WTC11 (cell line): ENCODE results near the gene PLXND1. TPM values are rescaled to one million over a fixed set of nuclear protein-coding genes. Genes with fewer than 3 reads are reported as not detected.

Experiments used
- ATAC-seq: fragments of 200-7000 bp; cut with Tn5 transposase; 2 replicates; pipeline ENCODE4 v1.10.0; 2021; ENCODE audit warnings: mild to moderate bottlenecking, moderate library complexity
- CTCF ChIA-PET: fragments of 300-600 bp; sonication (Branson Sonifier 250); formaldehyde crosslinking; loops from one replicate; lab custom pipeline; 2021; ENCODE audit warnings: antibody characterized with exemption; lab: Charles Lee
- POLR2A ChIA-PET: fragments of 350-600 bp; sonication (Branson Sonifier 250); formaldehyde crosslinking; loops from one replicate; lab custom pipeline; 2021; ENCODE audit warnings: antibody characterized with exemption; lab: Charles Lee
- DNase-seq: peaks from one replicate; pipeline ENCODE4 v3.0.0; 2021; ENCODE audit warnings: low spot score
- H3K27ac Mint-ChIP-seq: 2 replicates; pipeline ENCODE4 v1.8.0; 2021; ENCODE audit warnings: mixed read lengths
- H3K27me3 Mint-ChIP-seq: 2 replicates; pipeline ENCODE4 v1.8.0; 2021; ENCODE audit warnings: low read depth, mild to moderate bottlenecking, moderate library complexity, mixed read lengths
- H3K36me3 Mint-ChIP-seq: 2 replicates; pipeline ENCODE4 v1.8.0; 2021; ENCODE audit warnings: mixed read lengths
- H3K4me1 Mint-ChIP-seq: 2 replicates; pipeline ENCODE4 v1.8.0; 2022; ENCODE audit warnings: mixed read lengths
- H3K4me3 Mint-ChIP-seq: 2 replicates; pipeline ENCODE4 v1.8.0; 2021; ENCODE audit warnings: mild to moderate bottlenecking, moderate library complexity, mixed read lengths
- H3K9me3 Mint-ChIP-seq: 2 replicates; pipeline ENCODE4 v1.8.0; 2021; ENCODE audit warnings: mixed read lengths
- ATF6 ChIP-seq: sonication (generic); formaldehyde crosslinking; IDR thresholded peaks from 2 replicates; pipeline ENCODE4 v1.8.1; 2023; ENCODE audit warnings: mild to moderate bottlenecking, missing genetic modification reagents
- ERG ChIP-seq: fragments of 250-450 bp; sonication (Bioruptor Pico); IDR thresholded peaks from 2 replicates; pipeline ENCODE4 v1.8.0; 2021; ENCODE audit warnings: mild to moderate bottlenecking
- HMGA2 ChIP-seq: fragments of 250-450 bp; sonication (Bioruptor Pico); IDR thresholded peaks from 2 replicates; pipeline ENCODE4 v1.4.0; 2021; ENCODE audit warnings: mild to moderate bottlenecking, moderate library complexity
- MYBL2 ChIP-seq: sonication (generic); formaldehyde crosslinking; IDR thresholded peaks from 2 replicates; pipeline ENCODE4 v1.8.1; 2023; ENCODE audit warnings: mild to moderate bottlenecking, moderate library complexity, missing genetic modification reagents
- NFE2L1 ChIP-seq: sonication (generic); formaldehyde crosslinking; IDR thresholded peaks from 2 replicates; pipeline ENCODE4 v1.8.1; 2023; ENCODE audit warnings: missing genetic modification reagents
- NFYB ChIP-seq: sonication (generic); formaldehyde crosslinking; conservative IDR thresholded peaks from 2 replicates; pipeline ENCODE4 v1.8.0; 2022; ENCODE audit warnings: low read depth, missing genetic modification reagents
- NR3C1 ChIP-seq: sonication (generic); formaldehyde crosslinking; conservative IDR thresholded peaks from 2 replicates; pipeline ENCODE4 v1.8.1; 2023; ENCODE audit warnings: low read depth, mild to moderate bottlenecking, missing genetic modification reagents
- PRRX2 ChIP-seq: fragments of 250-450 bp; sonication (Bioruptor Pico); IDR thresholded peaks from 2 replicates; pipeline ENCODE4 v1.8.0; 2021; ENCODE audit warnings: mild to moderate bottlenecking
- SMAD3 ChIP-seq: sonication (generic); formaldehyde crosslinking; IDR thresholded peaks from 2 replicates; pipeline ENCODE4 v1.8.0; 2022; ENCODE audit warnings: missing genetic modification reagents, mild to moderate bottlenecking, borderline replicate concordance
- ZBTB21 ChIP-seq: sonication (generic); formaldehyde crosslinking; IDR thresholded peaks from 2 replicates; pipeline ENCODE4 v1.8.1; 2023; ENCODE audit warnings: mild to moderate bottlenecking, missing genetic modification reagents, borderline replicate concordance
- ZMAT4 ChIP-seq: fragments of 250-450 bp; sonication (Bioruptor Pico); IDR thresholded peaks from 2 replicates; pipeline ENCODE4 v1.9.0; 2021; ENCODE audit warnings: mild to moderate bottlenecking
- ZNF219 ChIP-seq: sonication (generic); formaldehyde crosslinking; IDR thresholded peaks from 2 replicates; pipeline ENCODE4 v1.8.0; 2023; ENCODE audit warnings: missing genetic modification reagents, mild to moderate bottlenecking, borderline replicate concordance
- ZNF396 ChIP-seq: fragments of 250-450 bp; sonication (Bioruptor Pico); IDR thresholded peaks from 2 replicates; pipeline ENCODE4 v1.8.0; 2021; ENCODE audit warnings: mild to moderate bottlenecking, moderate library complexity, borderline replicate concordance
- ZNF671 ChIP-seq: fragments of 250-450 bp; sonication (Bioruptor Pico); IDR thresholded peaks from 2 replicates; pipeline ENCODE4 v1.8.0; 2021; ENCODE audit warnings: mild to moderate bottlenecking
- total RNA-seq: library from RNA; stranded (reverse); gene quantifications from 3 replicates; pipeline ENCODE4 v1.2.3, GENCODE V29; 2021
- TF ChIP-seq, protein P1 (sequence below): sonication (generic); formaldehyde crosslinking; IDR thresholded peaks from 2 replicates; pipeline ENCODE4 v1.8.0; 2023; ENCODE audit warnings: missing genetic modification reagents
- TF ChIP-seq, protein P2 (sequence below): sonication (generic); formaldehyde crosslinking; IDR thresholded peaks from 2 replicates; pipeline ENCODE4 v1.8.0; 2022; ENCODE audit warnings: missing genetic modification reagents
- TF ChIP-seq, protein P3 (sequence below): fragments of 250-450 bp; sonication (Bioruptor Pico); IDR thresholded peaks from 2 replicates; pipeline ENCODE4 v1.9.0; 2021; ENCODE audit warnings: mild to moderate bottlenecking
- TF ChIP-seq, protein P4 (sequence below): sonication (generic); formaldehyde crosslinking; IDR thresholded peaks from 2 replicates; pipeline ENCODE4 v1.8.0; 2023; ENCODE audit warnings: missing genetic modification reagents, mild to moderate bottlenecking, borderline replicate concordance

The PLXND1 gene
- total RNA-seq, 1 experiment from 2014 or later = 56.7 TPM

- TF ChIP-seq ZNF671 (CRISPR knock-in tag) = no peak
- no peak for TF ChIP-seq HMGA2 (CRISPR knock-in tag)
- no peak for TF ChIP-seq ZNF396
- TF ChIP-seq SMAD3 (CRISPR knock-in tag) = no peak
- no peak for TF ChIP-seq ZBTB21
- no peak for TF ChIP-seq ERG
Measured at GRCh38 chr3:129577925-129578786, 28.3 kb downstream of the PLXND1 start (continued).

DNA sequence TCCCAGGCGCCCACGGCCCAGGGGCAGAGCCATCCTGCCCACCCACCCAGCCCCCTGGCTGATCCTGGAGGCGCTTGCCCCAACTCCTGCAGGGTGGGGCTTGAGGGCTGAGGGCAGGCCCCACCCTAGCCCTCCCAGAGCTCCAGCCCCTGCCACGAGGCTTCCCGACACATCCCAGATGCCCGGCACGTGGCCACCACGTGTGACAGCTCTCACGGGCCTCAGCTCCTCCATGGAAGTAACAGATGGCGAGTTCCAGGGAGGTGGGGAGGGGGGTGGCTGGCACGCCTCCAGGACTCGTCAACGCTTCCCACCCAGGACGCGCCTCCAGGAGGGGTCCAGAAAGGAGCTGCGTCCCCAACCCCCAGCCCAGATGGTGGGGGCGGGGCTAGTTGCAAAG, 29.1 kb downstream of the PLXND1 start:
- Mint-ChIP-seq H3K4me3 (no peak overlapping the region), H3K4me1 (peaks cover 11% of the 10 kb centered on the region), H3K9me3 (no peaks in the 10 kb centered on the region), H3K27ac (no peak overlapping the region), H3K27me3 (no peaks in the 10 kb centered on the region), H3K36me3 (no peaks in the 10 kb centered on the region)
- ATAC-seq = no peak
- no peak for DNase-seq
- POLR2A ChIA-PET = no interaction called here
- CTCF ChIA-PET = interaction anchor here (0.6 to 2.3 kb wide), 4 partner anchors 19 to 87 kb away, joined by 3 to 12 read pairs (median 4); no protein-coding TSS in a partner anchor
- TF ChIP-seq, protein P1, sequence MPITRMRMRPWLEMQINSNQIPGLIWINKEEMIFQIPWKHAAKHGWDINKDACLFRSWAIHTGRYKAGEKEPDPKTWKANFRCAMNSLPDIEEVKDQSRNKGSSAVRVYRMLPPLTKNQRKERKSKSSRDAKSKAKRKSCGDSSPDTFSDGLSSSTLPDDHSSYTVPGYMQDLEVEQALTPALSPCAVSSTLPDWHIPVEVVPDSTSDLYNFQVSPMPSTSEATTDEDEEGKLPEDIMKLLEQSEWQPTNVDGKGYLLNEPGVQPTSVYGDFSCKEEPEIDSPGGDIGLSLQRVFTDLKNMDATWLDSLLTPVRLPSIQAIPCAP (CRISPR knock-in tag) = no peak
- TF ChIP-seq ATF6 (CRISPR knock-in tag) (no peak), ZMAT4 (CRISPR knock-in tag) (no peak), PRRX2 (CRISPR knock-in tag) (no peak), ZNF396 (no peak), ZNF219 (no peak), ERG (no peak), NFYB (CRISPR knock-in tag) (no peak), MYBL2 (no peak), NR3C1 (CRISPR knock-in tag) (no peak), NFE2L1 (CRISPR knock-in tag) (no peak)
- TF ChIP-seq, protein P2, sequence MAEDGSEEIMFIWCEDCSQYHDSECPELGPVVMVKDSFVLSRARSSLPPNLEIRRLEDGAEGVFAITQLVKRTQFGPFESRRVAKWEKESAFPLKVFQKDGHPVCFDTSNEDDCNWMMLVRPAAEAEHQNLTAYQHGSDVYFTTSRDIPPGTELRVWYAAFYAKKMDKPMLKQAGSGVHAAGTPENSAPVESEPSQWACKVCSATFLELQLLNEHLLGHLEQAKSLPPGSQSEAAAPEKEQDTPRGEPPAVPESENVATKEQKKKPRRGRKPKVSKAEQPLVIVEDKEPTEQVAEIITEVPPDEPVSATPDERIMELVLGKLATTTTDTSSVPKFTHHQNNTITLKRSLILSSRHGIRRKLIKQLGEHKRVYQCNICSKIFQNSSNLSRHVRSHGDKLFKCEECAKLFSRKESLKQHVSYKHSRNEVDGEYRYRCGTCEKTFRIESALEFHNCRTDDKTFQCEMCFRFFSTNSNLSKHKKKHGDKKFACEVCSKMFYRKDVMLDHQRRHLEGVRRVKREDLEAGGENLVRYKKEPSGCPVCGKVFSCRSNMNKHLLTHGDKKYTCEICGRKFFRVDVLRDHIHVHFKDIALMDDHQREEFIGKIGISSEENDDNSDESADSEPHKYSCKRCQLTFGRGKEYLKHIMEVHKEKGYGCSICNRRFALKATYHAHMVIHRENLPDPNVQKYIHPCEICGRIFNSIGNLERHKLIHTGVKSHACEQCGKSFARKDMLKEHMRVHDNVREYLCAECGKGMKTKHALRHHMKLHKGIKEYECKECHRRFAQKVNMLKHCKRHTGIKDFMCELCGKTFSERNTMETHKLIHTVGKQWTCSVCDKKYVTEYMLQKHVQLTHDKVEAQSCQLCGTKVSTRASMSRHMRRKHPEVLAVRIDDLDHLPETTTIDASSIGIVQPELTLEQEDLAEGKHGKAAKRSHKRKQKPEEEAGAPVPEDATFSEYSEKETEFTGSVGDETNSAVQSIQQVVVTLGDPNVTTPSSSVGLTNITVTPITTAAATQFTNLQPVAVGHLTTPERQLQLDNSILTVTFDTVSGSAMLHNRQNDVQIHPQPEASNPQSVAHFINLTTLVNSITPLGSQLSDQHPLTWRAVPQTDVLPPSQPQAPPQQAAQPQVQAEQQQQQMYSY (CRISPR knock-in tag) = no peak
- TF ChIP-seq, protein P3, sequence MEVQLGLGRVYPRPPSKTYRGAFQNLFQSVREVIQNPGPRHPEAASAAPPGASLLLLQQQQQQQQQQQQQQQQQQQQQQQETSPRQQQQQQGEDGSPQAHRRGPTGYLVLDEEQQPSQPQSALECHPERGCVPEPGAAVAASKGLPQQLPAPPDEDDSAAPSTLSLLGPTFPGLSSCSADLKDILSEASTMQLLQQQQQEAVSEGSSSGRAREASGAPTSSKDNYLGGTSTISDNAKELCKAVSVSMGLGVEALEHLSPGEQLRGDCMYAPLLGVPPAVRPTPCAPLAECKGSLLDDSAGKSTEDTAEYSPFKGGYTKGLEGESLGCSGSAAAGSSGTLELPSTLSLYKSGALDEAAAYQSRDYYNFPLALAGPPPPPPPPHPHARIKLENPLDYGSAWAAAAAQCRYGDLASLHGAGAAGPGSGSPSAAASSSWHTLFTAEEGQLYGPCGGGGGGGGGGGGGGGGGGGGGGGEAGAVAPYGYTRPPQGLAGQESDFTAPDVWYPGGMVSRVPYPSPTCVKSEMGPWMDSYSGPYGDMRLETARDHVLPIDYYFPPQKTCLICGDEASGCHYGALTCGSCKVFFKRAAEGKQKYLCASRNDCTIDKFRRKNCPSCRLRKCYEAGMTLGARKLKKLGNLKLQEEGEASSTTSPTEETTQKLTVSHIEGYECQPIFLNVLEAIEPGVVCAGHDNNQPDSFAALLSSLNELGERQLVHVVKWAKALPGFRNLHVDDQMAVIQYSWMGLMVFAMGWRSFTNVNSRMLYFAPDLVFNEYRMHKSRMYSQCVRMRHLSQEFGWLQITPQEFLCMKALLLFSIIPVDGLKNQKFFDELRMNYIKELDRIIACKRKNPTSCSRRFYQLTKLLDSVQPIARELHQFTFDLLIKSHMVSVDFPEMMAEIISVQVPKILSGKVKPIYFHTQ (CRISPR knock-in tag) = no peak
- TF ChIP-seq, protein P4, sequence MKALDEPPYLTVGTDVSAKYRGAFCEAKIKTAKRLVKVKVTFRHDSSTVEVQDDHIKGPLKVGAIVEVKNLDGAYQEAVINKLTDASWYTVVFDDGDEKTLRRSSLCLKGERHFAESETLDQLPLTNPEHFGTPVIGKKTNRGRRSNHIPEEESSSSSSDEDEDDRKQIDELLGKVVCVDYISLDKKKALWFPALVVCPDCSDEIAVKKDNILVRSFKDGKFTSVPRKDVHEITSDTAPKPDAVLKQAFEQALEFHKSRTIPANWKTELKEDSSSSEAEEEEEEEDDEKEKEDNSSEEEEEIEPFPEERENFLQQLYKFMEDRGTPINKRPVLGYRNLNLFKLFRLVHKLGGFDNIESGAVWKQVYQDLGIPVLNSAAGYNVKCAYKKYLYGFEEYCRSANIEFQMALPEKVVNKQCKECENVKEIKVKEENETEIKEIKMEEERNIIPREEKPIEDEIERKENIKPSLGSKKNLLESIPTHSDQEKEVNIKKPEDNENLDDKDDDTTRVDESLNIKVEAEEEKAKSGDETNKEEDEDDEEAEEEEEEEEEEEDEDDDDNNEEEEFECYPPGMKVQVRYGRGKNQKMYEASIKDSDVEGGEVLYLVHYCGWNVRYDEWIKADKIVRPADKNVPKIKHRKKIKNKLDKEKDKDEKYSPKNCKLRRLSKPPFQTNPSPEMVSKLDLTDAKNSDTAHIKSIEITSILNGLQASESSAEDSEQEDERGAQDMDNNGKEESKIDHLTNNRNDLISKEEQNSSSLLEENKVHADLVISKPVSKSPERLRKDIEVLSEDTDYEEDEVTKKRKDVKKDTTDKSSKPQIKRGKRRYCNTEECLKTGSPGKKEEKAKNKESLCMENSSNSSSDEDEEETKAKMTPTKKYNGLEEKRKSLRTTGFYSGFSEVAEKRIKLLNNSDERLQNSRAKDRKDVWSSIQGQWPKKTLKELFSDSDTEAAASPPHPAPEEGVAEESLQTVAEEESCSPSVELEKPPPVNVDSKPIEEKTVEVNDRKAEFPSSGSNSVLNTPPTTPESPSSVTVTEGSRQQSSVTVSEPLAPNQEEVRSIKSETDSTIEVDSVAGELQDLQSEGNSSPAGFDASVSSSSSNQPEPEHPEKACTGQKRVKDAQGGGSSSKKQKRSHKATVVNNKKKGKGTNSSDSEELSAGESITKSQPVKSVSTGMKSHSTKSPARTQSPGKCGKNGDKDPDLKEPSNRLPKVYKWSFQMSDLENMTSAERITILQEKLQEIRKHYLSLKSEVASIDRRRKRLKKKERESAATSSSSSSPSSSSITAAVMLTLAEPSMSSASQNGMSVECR (CRISPR knock-in tag) = no peak
